Inferior parietal cortex (tissue), 1 donor: Measurements from ENCODE around the gene RAB10.
"Not testable (repeated sequence)": the region's sequence is repeated elsewhere in the genome, so short reads cannot be mapped to it uniquely, and the experiment has no call there.

Source experiments
- DNase-seq: peaks from one replicate; pipeline ENCODE4 v3.0.0-alpha.2; 2016; ENCODE audit errors: extremely low spot score

Gene RAB10

DNA sequence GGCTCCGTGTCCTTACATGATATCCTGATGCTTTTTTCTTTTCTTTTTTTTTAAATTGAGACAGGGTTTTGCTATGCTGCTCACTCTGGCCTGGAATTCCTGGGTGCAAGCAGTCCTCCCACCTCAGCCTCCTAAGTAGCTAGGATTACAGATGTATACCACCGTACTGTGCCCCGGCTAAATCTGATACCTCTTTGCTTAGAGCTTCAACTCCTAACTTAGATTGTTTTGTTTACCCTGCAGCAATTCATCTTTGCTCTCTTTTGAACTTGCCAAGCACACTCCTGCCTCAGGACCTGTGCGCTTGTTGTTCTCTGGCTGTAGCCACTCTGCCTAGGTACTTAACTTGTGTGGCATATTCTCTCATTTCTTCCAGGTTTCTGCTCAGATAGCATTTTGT, 24.5 kb downstream of the RAB10 start:
- no peak for DNase-seq

- no peak for DNase-seq
These were observed 25.7 kb downstream of the RAB10 start for GRCh38 chr2:26059542-26059941.

DNA sequence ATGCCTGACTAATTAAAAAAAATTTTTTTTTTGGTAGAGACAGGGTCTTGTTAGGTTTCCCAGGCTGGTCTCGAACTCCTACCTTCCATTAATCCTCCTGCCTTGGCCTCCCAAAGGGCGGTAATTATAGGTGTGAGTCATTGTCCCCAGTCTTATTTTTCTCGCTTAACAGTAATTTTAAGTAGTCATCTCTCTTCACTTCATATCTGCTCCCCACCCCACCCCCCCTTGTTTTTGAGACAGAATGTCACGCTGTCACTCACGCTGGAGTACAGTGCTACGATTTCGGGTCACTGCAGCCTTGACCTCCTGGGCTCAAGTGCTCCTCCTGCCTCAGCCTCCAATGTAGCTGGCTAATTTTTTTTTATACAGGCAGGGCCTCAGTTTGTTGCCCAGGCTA, 27.7 kb downstream of the RAB10 start:
- DNase-seq = no peak

- no peak for DNase-seq
These were observed 31.0 kb downstream of the RAB10 start for GRCh38 chr2:26064846-26065245.

DNA sequence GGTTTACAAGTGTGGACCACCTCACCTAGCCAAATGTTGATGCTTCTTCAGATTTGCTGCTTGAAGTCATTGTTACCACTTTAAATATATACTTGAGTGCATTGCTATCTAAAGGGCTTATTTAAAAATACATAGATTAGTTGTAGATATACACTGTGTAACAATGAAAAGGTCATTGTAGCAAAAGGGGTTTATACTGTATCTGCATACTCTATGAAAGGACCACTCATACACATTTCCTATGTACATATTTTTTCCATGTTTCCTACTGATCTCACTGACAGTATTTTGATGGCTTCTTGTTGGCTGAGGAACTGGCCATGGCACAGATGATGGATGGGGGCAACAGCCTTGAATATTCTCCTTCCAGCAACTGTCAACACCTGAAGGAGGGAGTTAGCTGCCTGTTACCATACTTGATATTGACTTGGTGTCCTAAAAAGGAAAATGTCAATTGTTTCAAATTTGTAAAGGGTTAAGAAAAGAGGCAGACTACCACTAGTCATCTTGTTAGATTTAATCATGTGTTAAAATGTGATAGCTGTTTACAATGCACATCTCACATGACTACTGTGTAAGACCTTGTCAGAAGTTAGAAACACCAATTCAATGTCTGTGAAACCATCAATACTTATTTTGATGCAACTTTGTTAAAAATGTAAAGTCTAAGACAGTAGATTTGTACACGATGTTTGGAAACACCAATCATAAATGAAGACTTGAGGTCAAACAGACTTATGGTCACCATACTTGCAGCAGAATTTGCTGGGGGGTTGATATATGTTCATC, 33.5 kb downstream of the RAB10 start:
- DNase-seq = no peak

DNA sequence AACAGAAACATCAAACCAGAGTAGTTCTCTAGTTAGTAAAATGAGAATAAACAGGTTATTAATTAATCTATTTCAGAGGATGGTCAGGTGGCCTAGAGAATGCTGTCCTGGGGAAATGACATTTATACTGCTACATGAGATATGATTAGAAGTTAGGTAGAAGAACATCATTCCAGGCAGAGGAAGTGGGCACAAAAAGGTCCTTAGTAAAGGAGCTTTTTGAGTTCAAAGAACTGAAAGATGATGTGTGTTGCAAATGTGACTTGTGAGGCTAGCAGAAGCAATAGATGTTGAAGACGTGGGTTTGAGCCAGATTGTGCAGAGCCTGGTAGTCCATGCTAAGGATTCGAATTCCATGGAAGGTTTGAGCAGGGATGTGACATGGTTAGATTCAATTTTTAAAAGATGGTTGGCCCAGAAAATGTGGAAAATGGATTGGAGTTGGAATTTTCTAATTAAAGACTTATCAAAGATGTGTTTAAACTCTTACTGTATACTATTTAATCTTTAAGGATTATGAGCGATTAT, 34.2 kb downstream of the RAB10 start:
- no peak for DNase-seq

GRCh38 chr2:26068602-26069298, 34.9 kb downstream of the RAB10 start:
- peak; percentile 67 for DNase-seq

GRCh38 chr2:26070730-26071129, 36.8 kb downstream of the RAB10 start:
- no peak for DNase-seq

GRCh38 chr2:26072925-26073768, 39.3 kb downstream of the RAB10 start:
- DNase-seq = peak; percentile 27

DNA sequence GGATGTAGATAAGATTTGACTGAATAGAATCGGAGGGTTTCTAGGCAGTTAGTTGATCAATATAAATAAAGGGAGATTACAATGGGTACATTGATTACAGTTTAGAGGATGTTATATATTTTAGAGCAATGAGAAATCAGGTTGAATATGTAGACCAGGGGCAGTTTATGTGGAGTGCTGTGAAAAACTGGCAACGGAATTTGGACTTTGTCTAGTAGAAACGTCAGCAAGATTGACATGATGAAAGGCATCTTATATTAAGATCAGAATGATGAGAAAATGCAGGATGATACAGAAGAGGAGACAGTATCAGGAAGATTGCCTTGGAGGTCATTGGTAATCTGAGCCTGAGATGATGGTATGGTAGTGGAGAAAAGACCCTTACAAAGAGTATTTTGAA, 39.9 kb downstream of the RAB10 start:
- no peak for DNase-seq

DNA sequence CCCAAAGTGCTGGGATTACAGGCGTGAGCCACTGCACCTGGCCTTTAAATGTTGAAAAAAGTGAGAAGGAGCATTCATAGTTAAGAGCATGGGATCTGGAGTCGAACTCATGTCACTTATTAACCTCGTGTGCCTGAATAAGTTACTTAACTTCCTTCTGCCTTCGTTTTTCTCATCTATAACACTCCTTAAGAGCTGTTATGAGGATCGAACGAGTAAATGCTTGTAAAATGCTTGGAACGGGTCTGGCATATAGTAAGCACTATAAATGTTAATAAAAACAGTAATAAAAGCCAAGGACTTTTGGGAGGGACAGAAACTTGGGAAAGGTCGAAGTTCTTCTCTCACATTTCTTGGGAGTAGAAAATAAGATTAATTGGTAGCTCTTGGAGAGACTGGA, 40.8 kb downstream of the RAB10 start:
- no peak for DNase-seq

DNA sequence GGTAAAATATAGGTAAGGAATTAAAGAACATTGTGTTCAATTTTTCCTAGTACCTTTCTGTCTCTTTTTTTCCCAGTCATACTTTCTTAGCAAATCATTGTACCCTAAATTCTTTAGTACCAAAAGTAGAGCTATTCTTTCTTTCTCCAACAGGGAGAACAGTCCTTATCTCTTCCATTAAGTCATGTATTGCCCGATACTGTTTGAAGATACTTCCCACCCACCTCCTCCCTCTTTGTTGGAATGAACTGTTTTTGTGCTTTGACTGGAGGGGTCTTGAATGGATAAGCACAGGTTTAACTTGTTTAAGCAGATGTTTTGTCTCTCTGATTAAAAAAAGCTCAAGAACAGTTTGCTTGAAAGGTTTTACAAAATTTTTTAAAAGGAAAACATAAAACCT, 41.3 kb downstream of the RAB10 start:
- no peak for DNase-seq

GRCh38 chr2:26076001-26076587, 42.2 kb downstream of the RAB10 start:
- DNase-seq = no peak

GRCh38 chr2:26077291-26077690, 43.4 kb downstream of the RAB10 start:
- DNase-seq = no peak

GRCh38 chr2:26078939-26079338, 45.1 kb downstream of the RAB10 start:
- no peak for DNase-seq

GRCh38 chr2:26080356-26080755, 46.5 kb downstream of the RAB10 start:
- no peak for DNase-seq

- not testable (repeated sequence) for DNase-seq
These were observed 47.0 kb downstream of the RAB10 start for GRCh38 chr2:26080925-26081324.

DNA sequence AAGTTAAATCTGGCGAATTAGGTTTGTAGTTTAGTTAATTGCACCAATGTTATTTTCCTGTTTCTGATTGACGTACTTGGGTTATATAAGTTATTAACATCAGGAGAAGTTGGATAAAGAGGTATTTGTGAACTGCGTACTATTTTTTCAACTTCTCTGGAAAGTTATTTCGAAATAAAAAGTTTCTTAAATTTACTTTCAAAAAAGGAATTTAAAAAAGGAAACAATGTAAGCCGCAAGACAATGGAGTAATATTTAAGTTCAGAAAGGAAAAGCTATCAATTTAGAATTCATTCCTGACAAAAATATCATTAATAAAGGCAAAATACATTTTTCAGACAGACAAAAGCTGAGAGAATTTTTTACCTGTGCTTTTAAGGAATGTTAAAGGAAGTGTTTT, 47.7 kb downstream of the RAB10 start:
- no peak for DNase-seq

GRCh38 chr2:26086155-26086637, 52.3 kb downstream of the RAB10 start:
- DNase-seq = no peak

DNA sequence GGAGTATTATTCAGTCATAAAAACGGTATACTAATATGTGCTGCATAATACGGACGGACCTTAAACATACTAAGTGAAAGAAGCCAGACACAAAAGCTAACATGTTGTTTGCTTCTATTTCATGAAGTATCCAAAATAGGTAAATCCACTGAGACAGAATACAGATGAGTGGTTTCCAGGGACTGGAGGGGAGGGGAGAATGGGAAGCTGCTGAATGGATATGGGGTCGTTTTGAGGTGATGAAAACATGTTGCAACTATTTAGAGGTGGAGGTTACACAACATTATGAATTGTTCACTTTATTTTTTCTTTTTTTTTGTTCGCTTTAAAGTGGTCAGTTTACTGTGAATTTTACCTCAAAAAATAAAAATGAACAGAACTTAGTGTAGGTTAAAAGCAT, 52.9 kb downstream of the RAB10 start:
- DNase-seq = no peak

DNA sequence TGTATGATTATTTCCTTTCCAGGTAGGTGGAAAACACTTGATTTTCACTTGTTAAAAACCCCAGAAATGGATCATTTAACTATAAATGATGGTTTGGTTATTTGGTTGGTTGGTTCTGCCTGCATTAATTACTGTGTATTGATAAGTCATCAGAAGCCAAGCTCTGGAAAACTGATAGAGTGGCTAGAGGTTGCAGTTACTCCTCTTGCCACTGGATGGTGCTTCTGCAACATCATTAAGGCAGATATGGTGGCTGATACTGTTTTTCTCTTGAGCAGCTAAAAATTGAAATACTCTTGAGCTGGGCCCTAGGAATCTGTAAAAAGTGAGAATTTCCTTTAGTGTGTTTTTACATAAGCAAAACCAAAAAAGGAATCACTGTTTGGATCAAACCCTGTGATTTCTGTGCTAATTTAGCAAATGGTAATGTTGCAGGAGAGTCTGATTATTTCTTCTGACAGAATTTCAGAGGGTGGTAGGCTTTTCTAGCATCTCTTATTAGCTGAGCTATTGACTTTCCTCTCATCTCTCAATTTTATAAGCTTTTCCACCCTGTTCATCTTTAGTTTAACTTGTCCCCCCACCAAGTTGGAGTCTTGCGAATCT, 54.3 kb downstream of the RAB10 start:
- DNase-seq = peak; percentile 74
